ENCODE measurements around the gene CPED1.

CPED1 gene

DNA sequence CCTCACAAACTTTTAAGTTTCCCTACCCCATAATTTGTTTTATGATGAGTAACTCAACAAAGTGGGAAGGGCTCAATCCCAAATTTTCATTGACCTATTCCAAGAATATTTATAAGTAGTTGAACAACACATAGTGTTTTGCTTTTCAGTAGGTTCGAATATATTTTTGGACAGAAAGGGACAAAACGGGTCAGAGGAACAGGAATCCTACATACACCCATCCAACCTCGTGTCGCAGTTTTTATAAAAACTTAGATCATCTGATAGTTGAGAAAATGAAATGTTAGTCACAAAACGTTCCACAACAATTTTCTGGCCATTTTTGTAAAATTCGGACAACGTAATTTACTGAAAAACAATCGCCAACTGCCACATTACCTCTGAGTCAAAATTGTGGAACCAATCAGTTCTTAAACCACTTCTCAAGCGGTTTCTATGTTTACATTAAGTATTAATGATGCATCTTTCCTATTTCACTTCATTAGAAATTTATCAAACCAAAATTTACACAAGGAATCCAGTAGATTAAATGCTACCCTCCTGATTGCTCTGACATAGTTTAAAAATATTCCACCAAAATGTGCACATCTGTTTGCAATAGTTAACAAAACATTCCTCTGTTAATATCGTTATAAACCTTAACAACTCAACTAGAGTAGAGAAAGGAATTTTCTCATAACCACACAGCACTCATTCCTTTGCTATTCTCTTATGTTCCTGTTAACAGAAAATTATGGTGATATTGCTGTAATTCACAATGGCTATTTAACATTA lies 346.6 kb downstream of the CPED1 start:
- DNase-seq, result no peak

- no peak for DNase-seq
These were observed 348.1 kb downstream of the CPED1 start for GRCh38 chr7:121336579-121336978.

DNA sequence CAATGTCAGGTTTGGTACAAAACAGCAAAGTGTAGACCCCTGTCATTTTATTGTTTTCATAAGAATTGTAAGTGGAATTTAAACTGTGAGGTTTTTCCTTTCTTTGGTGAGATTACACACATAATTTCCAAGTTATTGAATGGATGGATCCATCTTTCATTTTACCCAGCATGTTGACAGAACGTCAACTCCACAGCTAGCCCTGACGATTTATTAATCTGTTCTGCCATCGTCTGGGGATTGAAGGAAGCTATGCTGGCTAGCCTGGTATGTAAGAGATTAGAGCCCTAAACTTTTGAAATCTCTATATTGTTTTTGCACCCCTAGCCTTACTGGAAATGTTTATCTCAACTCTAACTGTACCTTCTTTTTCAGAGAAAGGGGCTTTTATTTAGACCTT lies 348.9 kb downstream of the CPED1 start:
- peak; percentile 5 for DNase-seq

- no peak for DNase-seq
These were observed 350.6 kb downstream of the CPED1 start for GRCh38 chr7:121339082-121339481.

GRCh38 chr7:121341933-121342332 lies 353.4 kb downstream of the CPED1 start:
- DNase-seq, result no peak

DNA sequence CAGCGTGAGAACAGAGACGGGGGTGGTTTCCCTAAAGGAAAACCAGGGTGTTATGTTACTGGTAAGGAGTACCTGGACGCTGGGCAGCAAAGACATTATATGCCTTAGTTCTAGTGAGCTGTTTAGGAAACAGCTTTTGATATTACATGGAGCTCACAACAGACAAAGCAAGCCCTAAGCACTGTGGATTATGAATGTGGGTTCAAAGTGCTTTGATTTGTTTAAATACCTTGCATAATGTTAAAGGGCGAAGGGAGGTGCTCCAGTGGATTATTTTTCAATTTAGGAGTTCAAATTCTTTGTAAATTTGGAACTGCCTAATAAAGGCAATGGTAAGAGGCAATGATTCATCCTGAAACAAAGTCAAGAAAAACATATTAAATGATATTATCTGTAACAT lies 354.1 kb downstream of the CPED1 start:
- no peak for DNase-seq

- DNase-seq, result no peak
These were observed 354.8 kb downstream of the CPED1 start for GRCh38 chr7:121343302-121343701.

DNA sequence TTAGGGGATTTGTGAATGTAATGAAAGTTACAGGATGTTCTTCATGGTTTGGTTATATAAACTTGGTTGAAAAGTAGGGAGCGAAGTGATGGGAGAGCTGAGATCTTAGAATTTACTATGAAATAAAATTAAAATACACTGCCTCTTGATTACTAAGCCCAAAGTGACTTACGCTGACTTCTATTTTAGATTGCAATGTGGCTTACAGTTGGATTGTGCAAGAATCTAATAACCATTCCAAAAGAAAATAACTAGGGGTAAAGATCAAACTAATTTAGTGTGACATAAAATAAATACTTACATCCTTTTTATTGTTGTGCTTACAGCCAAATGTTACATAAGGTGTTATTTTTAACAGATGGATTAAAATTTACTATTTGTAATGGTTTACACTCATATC lies 355.6 kb downstream of the CPED1 start:
- DNase-seq, result no peak

DNA sequence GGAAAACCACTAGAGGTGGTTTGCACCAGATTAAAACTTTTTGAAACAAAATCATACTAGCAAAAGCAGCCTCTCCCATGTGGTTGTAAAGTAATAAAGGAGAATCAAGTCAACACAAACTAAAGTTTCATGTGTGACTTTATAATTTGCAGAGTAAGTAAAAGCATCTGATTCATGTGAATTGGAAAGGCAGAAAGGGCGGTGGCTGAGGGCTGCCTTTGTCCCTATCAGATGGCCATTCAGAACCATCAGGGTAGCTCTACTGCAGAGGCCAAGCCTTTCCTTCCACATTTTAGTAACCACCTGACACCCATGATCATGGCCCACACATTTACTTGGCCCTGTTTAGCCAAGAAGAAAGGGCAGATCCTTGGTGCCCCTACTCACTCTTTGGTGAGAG lies 356.0 kb downstream of the CPED1 start:
- DNase-seq, result no peak

Data from NCI-H345 (cell line).